ENCODE measurements around the gene IL12RB2. TPM values are rescaled to one million over a fixed set of nuclear protein-coding genes. Genes with fewer than 3 reads are reported as not detected.
A peak's percentile ranks its signal among the peaks of the same experiment; 100 is the strongest.

IL12RB2 gene
- total and polyA plus RNA-seq, 10 of the 15 experiments (the other 5 are each of a cell fraction or from before 2014, with no cell fraction given): 0.15 to 1.1 (median 0.54) TPM; not detected in 1

- intact Hi-C loops (cut with micrococcal nuclease; ENCODE audit: unreplicated experiment) (no loop called here), in situ Hi-C loops (cut with MboI) (no loop called here)
- FAIRE-seq (no peak), DNase-seq (ENCODE audit: low read depth, low spot score) (peak; percentile 20), ATAC-seq (peak; percentile 69)
- Histone ChIP-seq H3K4me3 (no peak overlapping the region), H3K79me2 (ENCODE audit: control insufficient read depth, insufficient read depth, low read length) (no peaks in the 10 kb centered on the region), H3K4me2 (ENCODE audit: control insufficient read depth, insufficient read depth) (no peak overlapping the region), H3K4me1 (ENCODE audit: control insufficient read depth, insufficient read depth, low read length) (peaks cover 2% of the 10 kb centered on the region; the same call in 1 of the 2 replicates), H3K9ac (ENCODE audit: control insufficient read depth, insufficient read depth, low read length) (no peak overlapping the region), H3K9me3 (replicated peaks; ENCODE audit: control insufficient read depth, insufficient read depth, low read length) (no peaks in the 10 kb centered on the region; the same call in 2 of the 3 replicates), H3K27ac (ENCODE audit: control insufficient read depth, insufficient read depth) (no peak overlapping the region), H3K36me3 (ENCODE audit: control insufficient read depth in 2 of 2, insufficient read depth in 2 of 2, low read length in 1 of 2) (no peaks in the 10 kb centered on the region), H3K27me3 (replicated peaks in 1 of 2; ENCODE audit: control insufficient read depth in 2 of 2, insufficient read depth in 2 of 2, low read length in 1 of 2) (peaks cover 0 to 2% of the 10 kb centered on the region in 2 experiments; a peak in 2 of 4 replicates), H4K20me1 (ENCODE audit: control insufficient read depth, insufficient read depth) (no peaks in the 10 kb centered on the region), H2AFZ (ENCODE audit: control insufficient read depth, low read depth, low read length) (no peak overlapping the region)
- ChIA-PET POLR2A (no interaction called here), SMC1A (ENCODE audit: uncharacterized antibody, unreplicated experiment) (no interaction called here), RAD21 (ENCODE audit: unreplicated experiment) (no interaction called here), CTCF (no interaction called here)
- WGBS (ENCODE audit: insufficient coverage, insufficient replicate concordance, low lambda C conversion rate, missing lambda C conversion rate): 44% methylated on average over 8 of the region's 8 CpGs
- no TSS peak for BruUV-seq (replicated peaks)
- TF ChIP-seq SREBF1 (IDR thresholded peaks at IDR 0.05; ENCODE audit: low read length) (no peak), MTA2 (IDR thresholded peaks at IDR 0.05; ENCODE audit: low read depth) (peak; percentile 51; the same call in 1 of the 2 replicates), BHLHE40 (IDR thresholded peaks at IDR 0.05; ENCODE audit: borderline replicate concordance in 1 of 2, low read depth in 2 of 2, low read length in 1 of 2) (0 out of 4 replicates have a peak, but pooled peaks of 1 of the 2 experiments have one; percentile 4), STAT1 (conservative IDR thresholded peaks at IDR 0.05) (no peak), CTCF (IDR thresholded peaks at IDR 0.05 in 2 of 3, conservative IDR thresholded peaks at IDR 0.05 in 1 of 3; ENCODE audit: control insufficient read depth in 2 of 3, extremely low read depth in 1 of 3, insufficient read depth in 1 of 3, low read depth in 3 of 3, low read length in 3 of 3) (peak in 2 of 3 experiments; percentile 15 to 18; a peak in 1 of 6 replicates), NFYA (IDR thresholded peaks at IDR 0.05; ENCODE audit: borderline replicate concordance, low read depth, low read length) (no peak), MEF2A (IDR thresholded peaks at IDR 0.05; ENCODE audit: insufficient read depth, low read depth, low read length) (peak; percentile 61; the same call in 1 of the 2 replicates), PAX5 (IDR thresholded peaks at IDR 0.05; ENCODE audit: borderline replicate concordance, low read depth, low read length) (peak; percentile 65; the same call in 1 of the 2 replicates), BCL3 (IDR thresholded peaks at IDR 0.05; ENCODE audit: borderline replicate concordance, insufficient read depth, low read depth, low read length, poor library complexity, severe bottlenecking) (no peak), POU2F2 (IDR thresholded peaks at IDR 0.05; ENCODE audit: borderline replicate concordance, low read depth, low read length) (peak; percentile 80; the same call in 2 of the 3 replicates), ATF2 (IDR thresholded peaks at IDR 0.05; ENCODE audit: low read length) (peak; percentile 64), ATF7 (IDR thresholded peaks at IDR 0.05; ENCODE audit: low read depth) (0 out of 2 replicates have a peak, but pooled peaks have one; percentile 23), SMC3 (IDR thresholded peaks at IDR 0.05; ENCODE audit: borderline replicate concordance, low read length) (0 out of 2 replicates have a peak, but pooled peaks have one; percentile 12), SMAD5 (IDR thresholded peaks at IDR 0.05; ENCODE audit: low read depth) (no peak), NR2F1 (conservative IDR thresholded peaks at IDR 0.05) (peak; percentile 57; the same call in 1 of the 2 replicates), RUNX3 (IDR thresholded peaks at IDR 0.05; ENCODE audit: low read length) (peak; percentile 79), ZNF217 (IDR thresholded peaks at IDR 0.05) (peak; percentile 81), MEF2B (IDR thresholded peaks at IDR 0.05; ENCODE audit: partially characterized antibody, poor library complexity, severe bottlenecking) (peak; percentile 80), EP300 (IDR thresholded peaks at IDR 0.05; ENCODE audit: borderline replicate concordance in 1 of 2, control insufficient read depth in 1 of 2, low read depth in 2 of 2, low read length in 2 of 2) (peak in 1 of 2 experiments; percentile 67; a peak in 2 of 4 replicates)
Observed at GRCh38 chr1:67285780-67286488, 21.7 kb upstream of the IL12RB2 start.
